Hepatocyte (in vitro differentiated cells): Measurements from ENCODE around the gene HIBCH.

Experiments used
- EZH2 ChIP-seq: fragments of 200-600 bp; sonication (generic); IDR thresholded peaks from 2 replicates; pipeline ENCODE4 v1.6.1; 2016; ENCODE audit warnings: antibody characterized with exemption, mild to moderate bottlenecking, borderline replicate concordance
- EZH2phosphoT487 ChIP-seq: fragments of 200-600 bp; sonication (generic); IDR thresholded peaks from one replicate; pipeline ENCODE4 v1.6.1; 2018; ENCODE audit warnings: antibody characterized with exemption, mild to moderate bottlenecking, low read depth, moderate library complexity; ENCODE audit not compliant: unreplicated experiment, severe bottlenecking
- TF ChIP-seq, protein P1 (sequence below): fragments of 200-600 bp; sonication (generic); IDR thresholded peaks from 2 replicates; pipeline ENCODE4 v1.5.1; 2016; ENCODE audit warnings: antibody characterized with exemption, mild to moderate bottlenecking; ENCODE audit not compliant: poor library complexity

DNA sequence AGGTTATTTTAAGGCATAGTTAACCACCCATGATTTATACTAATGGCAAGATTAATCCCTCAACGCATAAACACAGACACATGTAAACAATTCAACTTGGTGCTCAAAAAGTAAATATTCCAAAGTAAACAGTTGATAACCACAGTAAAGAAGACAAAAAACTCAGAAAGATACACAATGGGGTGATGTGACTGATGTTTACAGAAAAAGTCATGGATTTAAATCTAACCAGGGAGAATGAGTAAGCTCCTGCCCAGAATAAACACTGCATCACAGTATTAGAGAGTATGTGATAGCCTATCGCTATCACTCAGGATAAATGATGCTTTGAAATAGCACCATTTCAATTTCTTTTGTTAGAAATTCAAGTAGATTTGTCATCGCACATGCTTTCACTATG, 49.3 kb downstream of the HIBCH start:
- TF ChIP-seq, protein P1, sequence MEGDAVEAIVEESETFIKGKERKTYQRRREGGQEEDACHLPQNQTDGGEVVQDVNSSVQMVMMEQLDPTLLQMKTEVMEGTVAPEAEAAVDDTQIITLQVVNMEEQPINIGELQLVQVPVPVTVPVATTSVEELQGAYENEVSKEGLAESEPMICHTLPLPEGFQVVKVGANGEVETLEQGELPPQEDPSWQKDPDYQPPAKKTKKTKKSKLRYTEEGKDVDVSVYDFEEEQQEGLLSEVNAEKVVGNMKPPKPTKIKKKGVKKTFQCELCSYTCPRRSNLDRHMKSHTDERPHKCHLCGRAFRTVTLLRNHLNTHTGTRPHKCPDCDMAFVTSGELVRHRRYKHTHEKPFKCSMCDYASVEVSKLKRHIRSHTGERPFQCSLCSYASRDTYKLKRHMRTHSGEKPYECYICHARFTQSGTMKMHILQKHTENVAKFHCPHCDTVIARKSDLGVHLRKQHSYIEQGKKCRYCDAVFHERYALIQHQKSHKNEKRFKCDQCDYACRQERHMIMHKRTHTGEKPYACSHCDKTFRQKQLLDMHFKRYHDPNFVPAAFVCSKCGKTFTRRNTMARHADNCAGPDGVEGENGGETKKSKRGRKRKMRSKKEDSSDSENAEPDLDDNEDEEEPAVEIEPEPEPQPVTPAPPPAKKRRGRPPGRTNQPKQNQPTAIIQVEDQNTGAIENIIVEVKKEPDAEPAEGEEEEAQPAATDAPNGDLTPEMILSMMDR: no peak
- TF ChIP-seq EZH2 (no peak), EZH2phosphoT487 (no peak)
